ENCODE measurements around the gene NKX2-3.

NKX2-3 gene

GRCh38 chr10:99526861-99527504 is 5.8 kb upstream of the NKX2-3 start:
- no peak for DNase-seq

DNA sequence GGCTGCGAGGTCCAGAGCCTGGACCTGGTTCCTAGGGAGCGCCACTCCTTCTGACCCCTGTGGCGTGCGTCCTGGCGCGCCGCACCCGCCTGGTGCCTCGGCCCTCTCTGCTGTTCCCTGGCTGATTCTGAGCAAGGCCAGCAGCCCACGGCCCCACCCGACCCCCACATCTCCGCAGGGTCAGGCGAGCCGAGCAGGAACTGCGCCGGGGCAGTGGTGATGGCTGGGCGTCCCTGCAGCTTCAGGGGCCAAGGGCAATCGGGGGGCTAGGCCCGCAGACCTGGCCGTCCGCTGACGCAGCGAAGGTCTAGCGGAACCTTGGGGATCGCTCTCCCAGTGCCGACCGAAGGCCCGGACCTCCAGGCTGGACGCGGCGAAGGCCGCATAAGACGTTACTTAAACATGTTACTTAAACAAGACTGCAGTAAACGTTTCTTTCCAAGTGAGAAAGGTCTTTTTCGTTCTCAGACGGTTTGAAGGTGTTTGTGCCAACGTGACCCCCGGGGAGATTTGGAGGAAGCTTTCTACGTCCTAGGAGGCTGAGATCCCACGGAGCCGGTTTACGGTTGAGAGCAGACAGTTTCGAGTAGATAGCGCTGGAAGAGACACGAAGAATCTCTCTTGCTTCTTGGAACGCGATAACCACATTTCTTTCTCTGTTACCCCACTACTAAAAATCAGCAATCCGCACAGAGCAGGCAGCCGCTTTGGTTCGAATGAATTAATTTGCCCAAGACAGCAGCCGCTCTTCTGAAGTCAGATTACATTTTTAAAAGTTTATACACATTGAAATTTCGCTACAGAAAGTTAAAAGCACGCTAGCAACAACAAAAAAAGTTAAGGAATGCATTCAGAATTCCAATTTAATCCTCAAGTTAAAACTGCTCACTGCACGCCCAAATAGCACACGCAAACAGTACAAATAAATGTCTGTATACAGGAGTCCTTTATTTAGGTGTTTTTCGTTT is 4.9 kb upstream of the NKX2-3 start:
- no peak for DNase-seq

DNA sequence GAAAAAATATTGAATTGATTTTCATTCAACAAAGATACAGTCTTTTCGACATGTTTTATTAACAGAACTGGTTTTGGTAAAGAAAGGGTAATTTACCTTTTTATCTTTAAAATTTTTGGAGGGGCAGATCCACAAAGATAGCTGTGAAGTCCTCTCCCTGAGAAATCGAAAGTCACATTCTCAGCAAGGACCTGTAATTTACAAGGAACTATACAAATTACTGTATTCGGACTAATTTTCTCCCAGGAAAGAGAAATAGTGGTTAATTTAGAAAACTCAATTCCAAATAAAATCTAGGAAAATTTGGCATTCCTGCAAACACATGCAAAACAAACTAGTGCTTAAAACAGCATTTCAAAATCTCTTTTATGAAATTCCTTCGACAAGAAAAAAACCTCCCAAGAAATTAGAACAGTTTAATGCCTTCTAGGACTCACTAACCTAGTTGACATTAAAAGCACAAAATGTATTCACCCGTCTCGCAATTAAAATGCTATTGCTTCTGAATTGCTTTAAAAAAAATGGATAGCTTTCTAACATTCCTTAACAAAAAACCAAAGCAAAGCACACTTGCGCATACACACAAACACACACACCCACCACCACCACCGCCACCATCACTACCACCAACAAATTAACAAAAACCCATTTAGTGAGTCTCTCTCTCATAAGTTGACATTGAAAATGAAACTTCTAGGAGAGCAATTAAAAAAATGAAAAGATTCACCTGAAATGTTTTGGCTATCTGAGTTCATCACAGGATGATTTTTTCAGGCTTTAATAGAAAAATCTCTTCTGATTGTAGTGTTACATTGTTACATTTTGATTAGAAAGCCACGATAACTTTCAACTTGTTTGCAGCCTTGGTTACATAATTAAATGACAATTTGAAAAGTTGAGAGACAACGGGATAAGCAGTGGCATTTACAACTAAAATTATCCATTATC is 4.0 kb upstream of the NKX2-3 start:
- no peak for DNase-seq

DNA sequence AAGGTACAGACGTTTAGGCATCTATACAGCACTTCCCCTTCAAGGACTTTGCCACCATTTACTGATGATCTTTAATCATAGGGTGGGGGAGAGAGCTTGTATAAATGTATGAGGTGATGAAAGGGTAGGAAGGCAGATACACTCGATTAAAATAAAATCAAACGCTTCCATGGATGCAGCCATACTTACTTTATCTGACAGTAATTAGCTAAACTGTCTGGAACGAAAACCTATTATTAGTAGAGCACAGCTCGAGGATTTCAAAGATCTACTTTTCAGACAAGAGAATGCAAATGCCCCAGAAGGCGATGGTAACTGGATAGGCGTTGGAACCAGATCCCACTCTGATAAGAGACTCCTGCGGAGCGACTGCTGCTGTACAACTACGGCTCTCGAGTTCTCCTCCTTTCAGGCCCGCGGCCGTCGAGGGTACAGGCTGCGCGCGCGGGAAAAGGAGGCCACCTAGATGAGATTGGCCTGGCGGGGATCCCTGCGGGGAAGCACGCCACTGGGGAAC is 3.1 kb upstream of the NKX2-3 start:
- DNase-seq, result no peak

- no peak for DNase-seq
Observed at GRCh38 chr10:99530108-99531025, 2.4 kb upstream of the NKX2-3 start.

DNA sequence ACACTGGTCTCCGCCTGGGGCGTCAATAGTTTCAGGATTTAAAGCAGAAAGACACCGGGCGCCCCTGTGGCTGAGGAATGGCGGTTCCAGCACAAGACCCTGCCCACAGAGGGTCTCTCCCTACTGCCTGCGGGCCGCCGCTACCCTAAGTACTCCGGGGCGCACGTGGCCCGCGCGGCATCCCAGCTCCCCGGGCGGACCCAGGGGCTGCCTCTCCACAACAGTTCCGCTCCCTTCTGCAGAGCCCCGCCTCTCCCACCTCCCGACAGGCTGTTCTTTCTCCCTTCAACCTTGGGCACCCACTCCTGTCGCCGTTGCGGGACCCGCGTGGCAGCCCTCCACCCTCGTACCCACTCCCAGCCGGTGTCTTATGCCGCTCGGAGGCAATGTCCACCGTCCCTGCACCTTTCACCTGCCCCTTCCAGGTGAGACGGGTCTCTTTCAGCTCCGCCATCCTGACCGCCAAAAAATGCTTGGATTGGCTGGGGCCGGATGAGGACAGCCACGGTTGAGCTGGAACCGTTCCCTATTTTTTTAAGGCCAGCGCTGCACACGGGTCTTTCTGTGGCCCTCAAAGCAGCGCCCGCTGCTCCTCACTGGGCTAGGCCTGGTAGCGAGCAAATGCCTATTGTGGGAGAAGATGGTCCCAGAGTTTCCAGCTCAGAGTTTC is 1.6 kb upstream of the NKX2-3 start:
- no peak for DNase-seq

- DNase-seq, result no peak
Observed at GRCh38 chr10:99531696-99532593, 797 bp upstream of the NKX2-3 start.

DNA sequence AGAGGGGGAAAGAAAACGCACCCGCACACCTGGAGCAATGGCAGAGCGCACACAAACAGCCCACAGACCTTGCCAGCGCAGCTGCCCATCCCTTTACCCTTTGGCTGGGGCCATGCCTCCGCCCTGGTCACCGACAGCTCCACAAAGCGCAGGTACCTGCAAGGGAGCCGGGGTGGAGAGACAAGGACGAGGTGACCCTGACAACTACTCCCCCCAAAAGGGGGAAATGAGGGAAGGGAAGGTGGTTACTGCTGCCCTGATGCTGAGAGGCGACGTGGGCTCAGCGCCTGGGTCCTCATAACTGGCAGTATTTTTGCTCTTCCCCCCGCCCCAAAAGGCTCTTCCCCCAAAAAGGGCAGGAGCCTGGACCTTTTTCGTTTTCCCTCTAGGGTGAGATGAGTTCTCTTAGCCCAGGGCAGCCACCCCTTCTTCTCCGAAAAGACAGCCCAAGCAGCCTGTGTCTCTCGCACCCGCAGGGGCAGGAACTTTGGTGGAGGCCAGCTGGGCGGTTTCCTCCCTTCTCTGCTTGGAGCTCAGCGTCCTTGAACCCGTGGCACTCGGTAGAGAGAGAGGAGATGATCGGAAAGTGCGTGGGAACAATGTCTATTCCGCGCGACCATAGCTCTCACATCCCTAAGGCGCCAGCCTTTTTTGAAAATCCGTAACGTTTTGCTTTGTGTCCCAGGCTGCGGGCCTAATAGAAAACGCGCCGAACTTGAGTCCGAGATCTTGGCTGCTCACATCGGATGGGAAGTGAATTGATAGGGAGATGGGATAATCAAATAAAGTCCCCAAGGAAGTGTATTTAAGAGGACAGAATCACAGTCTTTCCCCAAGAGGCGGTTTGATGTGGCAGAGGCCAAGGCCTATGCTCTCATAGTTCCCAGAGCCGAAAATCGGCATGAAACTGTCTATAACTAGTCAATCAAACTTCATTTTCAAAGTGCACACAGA is 1.0 kb downstream of the NKX2-3 start:
- DNase-seq, result no peak

- no peak for DNase-seq
Observed at GRCh38 chr10:99534450-99534938, 1.8 kb downstream of the NKX2-3 start.

DNA sequence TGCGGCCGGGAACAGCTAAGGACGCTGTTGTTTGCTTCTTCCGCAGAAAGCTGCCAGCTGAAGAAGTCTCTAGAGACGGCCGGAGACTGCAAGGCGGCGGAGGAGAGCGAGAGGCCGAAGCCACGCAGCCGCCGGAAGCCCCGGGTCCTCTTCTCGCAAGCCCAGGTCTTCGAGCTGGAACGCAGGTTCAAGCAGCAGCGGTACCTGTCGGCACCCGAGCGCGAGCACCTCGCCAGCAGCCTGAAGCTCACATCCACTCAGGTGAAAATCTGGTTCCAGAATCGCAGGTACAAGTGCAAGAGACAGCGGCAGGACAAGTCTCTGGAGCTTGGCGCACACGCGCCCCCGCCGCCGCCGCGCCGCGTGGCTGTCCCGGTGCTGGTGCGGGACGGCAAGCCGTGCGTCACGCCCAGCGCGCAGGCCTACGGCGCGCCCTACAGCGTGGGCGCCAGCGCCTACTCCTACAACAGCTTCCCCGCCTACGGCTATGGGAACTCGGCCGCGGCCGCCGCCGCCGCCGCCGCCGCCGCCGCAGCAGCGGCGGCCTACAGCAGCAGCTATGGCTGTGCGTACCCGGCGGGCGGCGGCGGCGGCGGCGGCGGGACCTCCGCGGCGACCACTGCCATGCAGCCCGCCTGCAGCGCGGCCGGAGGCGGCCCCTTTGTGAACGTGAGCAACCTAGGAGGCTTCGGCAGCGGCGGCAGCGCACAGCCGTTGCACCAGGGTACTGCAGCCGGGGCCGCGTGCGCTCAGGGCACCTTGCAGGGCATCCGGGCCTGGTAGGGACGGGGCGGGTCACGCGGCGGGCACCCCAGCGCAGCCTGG is 2.4 kb downstream of the NKX2-3 start:
- no peak for DNase-seq

GRCh38 chr10:99535764-99536337 is 3.1 kb downstream of the NKX2-3 start:
- no peak for DNase-seq

GRCh38 chr10:99536338-99537085 is 3.8 kb downstream of the NKX2-3 start:
- DNase-seq, result no peak

GRCh38 chr10:99537086-99537988 is 4.6 kb downstream of the NKX2-3 start:
- no peak for DNase-seq

GRCh38 chr10:99537989-99538917 is 5.5 kb downstream of the NKX2-3 start:
- DNase-seq, result no peak

Data from activated CD4-positive, alpha-beta T cell treated with anti-CD3 and anti-CD28 coated beads, Interleukin-2, amount 50 U/mL, for 48 hours (primary cell).